Activated CD8-positive, alpha-beta memory T cell treated with anti-CD3 and anti-CD28 coated beads for 48 hours (primary cell): Measurements from ENCODE around the gene SLC2A5.

Experiments used
- DNase-seq, 3 experiments: peaks; one replicate each; pipeline ENCODE4 v3.0.0-alpha.2; 2020; ENCODE audit warnings: low read depth in 2 of 3, low spot score in 2 of 3

Gene SLC2A5

DNA sequence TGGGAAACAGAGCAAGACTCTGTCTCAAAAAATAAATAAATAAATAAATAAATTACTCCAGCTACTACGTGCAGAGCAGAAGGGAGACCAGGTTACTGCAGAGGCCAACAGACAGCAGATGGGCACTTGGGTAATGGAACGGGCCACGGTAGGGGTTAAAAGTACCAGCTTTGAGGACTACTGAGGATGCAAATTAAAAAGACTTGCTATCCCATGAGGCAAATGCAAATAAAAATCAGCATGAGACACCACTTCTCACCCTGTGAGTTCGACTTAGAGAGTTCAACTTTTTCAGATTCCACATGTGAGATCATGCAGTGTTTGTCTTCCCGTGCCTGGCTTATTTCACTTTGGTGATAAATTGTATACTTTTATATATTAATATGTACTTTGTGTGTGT lies 6.6 kb downstream of the SLC2A5 start:
- no peak for DNase-seq

DNA sequence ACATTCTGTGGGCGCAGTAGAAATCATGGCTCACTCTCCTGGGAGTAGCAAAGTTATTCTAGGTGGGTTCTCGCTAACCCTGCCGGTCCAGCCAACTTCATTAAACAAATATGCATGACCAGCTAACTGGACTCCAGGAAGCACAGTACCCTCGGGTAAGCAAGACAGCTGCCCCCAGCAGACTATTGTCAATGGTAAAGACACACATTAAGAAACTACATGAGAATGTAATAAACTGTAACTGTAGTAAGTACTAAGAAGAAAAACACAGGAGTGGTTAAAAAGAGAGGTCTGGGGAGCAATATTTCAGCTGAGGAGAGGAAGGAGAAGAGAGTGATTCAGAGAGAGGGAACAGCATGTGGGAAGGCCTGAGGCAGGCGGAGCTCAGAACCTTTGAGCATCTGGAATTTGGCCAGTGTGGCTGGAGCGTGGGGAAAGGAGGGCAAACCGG lies 7.4 kb downstream of the SLC2A5 start:
- no peak for DNase-seq

DNA sequence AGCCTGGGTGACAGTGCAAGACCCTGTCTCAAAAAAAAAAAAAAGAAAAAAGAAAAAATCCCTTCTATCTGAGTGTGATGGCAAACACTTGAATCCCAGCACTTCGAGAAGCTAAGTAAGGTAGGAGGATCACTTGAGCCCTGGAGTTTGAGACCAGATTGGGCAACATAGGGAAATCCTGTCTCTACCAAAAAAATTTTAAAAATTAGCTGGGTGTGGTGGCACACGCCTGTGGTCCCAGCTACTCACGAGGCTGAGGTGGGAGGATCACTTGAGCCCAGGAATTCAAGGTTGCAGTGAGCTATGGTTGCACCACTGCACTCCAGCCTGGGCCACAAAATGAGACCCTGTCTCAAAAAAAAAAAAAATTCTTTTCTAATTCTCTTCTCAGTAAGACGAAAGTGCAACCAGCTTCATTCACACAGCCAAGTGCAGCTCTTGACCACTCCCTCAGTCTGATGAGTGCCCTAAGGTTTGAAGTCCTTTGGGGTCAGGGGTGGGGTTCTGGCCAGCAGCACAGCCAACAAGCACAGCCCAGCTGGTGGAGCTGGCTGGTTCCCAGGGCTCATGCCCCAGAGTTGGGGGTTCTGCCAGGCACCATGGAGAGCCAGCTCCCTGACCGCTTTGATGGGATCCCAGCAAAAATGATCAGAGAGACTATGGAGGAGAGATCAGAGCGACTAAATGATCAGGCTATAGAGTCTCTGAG lies 8.0 kb downstream of the SLC2A5 start:
- DNase-seq = no peak

DNA sequence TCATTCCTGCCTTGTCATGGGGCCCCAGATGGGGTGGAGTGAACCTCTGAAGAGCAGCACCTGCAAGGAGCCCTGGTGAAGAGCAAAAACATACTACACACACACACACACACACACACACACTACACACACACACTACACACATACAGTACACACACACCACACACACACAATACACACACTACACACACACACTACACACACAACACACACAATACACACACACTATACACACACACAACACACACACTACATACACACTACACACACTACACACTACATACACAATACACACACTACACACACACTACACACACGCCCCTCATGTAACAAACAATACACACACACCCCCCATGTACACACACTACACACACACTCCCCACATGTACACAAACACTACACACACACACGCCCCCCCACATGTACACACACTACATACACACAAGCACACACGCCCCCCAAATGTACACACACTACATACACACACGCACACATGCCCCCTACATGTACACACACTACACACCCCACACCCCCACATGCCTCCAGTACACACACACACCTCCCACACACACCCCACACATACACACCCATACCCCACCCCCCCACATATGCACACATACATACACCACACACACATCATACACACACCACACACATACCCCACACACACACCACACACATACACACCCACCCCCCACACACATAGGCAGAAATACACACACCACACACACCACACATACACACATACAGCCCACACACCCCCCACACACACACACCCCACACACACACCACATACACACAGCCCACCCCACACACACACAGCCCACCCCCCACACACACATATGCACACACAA lies 9.3 kb downstream of the SLC2A5 start:
- DNase-seq = no peak

DNA sequence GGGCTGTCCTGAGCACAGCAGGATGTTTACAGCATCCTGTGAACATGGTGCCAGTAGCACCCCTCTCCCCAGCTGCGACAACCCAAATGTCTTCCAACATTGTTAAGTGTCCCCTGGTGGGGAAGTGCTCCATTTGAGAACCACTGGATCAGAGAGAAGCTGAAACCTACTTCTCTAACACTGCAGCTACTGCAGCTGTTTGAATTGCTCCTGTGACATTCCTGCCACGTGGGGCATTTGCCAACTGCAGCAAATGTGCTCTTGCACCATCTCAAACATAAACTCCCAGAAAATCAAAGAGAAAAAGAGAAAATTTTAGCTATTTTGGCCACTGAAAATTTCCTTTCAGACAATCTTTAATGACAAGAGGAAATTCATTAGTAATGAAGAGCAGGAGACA lies 11.0 kb downstream of the SLC2A5 start:
- no peak for DNase-seq

DNA sequence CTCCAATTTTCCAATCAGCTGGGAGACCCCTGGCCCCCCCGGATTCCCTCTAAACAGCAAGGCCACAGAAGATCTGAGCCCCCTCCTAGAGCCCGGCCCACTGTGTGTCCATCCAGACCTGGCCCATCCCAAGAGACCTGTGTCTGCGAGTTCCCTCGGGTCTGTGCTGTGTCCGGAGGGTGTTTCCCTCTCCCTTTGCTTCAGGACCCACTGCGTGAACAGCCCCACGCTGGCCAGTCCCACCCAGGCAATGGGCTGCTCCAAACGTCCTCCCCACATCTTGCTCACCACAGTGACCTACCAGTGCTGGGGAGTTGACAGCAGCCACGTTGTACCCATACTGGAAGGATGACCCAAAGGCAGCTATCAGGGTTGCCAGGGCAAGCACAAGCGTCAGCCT lies 11.6 kb downstream of the SLC2A5 start:
- DNase-seq = no peak

DNA sequence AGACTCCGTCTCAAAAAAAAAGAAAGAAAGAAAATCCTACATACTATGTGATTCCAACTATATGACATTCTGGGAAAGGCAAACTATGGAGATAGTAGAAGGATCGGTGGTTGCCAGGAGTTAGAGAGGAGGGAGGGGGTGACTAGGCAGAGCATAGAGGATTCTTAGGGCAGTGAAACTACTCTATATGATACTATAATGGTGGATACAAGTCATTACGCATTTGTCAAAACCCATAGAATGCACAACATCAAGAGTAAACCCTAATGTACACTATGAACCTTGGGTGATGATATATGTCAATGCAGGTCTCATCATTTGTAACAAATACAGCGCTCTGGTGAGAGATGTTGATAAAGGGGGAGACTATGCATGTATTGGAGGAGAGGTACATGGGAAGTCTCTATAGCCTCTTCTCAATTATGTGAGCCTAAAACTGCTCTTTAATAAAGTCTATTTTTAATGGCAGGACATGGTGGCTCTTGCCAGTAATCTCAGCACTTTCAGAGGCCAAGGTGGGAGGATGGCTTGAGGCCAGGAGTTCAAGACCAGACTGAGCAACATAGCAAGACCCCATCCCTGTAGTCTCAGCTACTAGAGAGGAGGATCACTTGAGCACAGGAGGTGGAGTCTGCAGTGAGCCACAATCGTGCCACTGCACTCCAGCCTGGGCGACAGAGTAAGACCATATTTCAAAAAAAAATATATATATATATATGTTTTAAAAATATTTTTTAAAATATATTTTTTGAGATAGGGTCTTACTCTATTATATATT lies 17.0 kb downstream of the SLC2A5 start:
- DNase-seq = no peak

DNA sequence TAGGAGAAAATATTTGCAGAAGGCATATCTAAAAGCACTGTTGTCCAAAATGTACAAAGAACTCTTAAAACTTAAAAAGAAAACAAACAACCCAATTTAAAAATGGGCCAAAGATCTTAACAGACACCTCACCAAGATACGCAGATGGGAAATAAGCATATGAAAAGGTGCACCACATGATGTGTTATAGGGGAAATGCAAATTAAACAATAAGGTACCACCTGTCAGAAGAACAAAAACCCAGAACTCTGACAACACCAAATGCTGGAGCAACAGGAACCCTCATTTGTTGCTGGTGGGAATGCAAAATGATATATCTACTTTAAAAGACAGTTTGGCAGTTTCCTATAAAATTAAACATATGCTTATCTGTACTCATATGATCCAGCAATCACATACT lies 18.1 kb downstream of the SLC2A5 start:
- DNase-seq = no peak

DNA sequence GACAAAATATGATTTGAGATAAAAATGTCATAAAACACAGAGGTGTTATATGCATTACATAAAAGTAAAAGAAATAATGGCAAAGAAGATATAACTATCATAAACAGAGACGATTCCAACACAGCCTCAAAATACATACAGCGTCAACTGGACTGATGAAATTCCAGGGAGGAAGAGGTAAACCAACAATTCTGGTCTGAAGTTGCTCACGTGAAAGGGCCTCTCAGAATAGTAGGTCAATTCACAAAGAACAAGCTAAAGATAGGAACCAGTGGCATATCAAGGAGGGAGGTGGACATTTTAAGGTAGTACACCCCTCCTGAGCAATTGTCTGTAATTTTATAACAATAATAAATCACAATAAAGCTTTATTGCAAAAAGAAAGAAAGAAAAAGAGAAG lies 18.6 kb downstream of the SLC2A5 start:
- DNase-seq = no peak

DNA sequence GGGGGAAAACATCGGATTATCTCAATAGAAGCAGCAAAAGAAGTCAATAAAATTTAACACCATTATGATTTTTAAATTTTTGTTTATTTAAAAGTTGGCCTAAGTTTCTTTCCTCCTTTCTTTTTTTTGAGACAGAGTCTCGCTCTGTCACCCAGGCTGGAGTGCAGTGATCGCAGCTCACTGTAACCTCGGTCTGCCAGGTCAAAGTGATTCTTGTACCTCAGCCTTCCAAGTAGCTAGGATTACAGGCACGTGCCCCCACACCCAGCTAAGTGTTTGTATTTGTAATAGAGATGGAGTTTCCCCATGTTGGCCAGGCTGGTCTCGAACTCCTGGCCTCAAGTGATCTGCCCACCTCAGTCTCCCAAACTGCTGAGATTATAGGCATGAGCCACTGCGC lies 20.9 kb downstream of the SLC2A5 start:
- no peak for DNase-seq

DNA sequence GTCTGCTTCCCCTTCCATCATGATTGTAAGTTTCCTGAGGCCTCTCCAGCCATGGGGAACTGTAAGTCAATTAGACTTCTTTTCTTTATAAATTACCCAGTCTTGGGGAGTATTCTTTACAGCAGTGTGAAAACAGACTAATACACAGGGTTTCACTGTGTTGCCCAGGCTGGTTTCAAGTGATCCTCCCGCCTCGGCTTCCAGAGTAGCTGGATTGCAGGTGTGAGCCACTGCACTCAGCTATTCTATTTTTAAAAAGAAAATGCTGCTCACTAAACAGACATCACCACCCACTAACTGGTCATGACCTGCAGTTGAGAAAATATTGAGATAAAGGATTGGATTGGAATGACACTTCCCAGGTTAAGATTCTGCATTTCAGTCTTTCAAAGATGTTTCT lies 22.4 kb downstream of the SLC2A5 start:
- DNase-seq = no peak

DNA sequence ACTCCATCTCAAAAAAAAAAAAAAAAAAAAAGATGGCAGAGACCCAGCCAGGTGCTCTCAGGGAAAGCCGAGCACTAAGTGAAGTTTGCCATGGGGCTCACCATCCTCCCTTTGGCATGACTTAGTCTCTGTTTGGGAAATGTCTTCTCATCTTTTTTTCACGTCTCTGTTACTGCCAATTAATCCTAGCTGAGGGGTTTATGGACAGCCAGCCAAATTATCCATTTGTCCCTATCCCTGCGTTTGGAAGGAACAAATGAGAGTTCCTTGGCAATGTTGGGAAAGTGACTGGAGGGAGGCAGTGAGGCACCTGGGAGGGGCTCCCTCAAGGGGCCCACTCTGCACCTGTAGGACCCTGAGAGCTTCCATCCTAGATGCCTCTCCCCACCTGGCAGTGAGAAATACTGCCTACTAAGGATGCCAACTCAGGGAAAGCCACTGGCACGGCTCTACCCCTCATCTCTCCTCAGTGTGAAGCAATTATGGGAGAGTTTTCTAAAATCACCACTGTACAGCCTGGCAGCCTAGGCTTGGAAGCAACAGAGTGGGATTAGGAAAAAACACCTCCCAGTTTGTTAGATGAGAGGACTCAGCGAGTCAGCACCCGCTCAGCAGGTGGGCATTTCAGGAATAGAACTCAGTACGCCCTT lies 23.4 kb downstream of the SLC2A5 start:
- DNase-seq = no peak

DNA sequence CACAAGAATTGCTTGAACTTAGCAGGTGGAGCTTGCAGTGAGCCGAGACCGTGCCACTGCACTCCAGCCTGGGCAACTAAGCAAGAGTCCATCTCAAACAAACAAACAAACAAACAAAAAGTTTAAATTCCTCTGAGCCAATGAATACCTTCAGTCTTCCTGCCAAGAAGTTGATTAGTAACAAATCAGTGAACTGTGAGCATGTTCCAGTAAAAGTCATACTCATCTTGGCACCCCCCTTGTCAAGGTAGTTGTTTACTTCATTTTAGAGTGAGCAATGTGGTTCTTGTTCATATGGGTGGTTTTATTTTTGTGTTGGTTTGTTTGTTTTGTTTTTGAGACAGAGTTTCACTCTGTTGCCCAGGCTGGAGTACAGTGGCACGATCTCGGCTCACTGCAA lies 25.2 kb downstream of the SLC2A5 start:
- no peak for DNase-seq

DNA sequence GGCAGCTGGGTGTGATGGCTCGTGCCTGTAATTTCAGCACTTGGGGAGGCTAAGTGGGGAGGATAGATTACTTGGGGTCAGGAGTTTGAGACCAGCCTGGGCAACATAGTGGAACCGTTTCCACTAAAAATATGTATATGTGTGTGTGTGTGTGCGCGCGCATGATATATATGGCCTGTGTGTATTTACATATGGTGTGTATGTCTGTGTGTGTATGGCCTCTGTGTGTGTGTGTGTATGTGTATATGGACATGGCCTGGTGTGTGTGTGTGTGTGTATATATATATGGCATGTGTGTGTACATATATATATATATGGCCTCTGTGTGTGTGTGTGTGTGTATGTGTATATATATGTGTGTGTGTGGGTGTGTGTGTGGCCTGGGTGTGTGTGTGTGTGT lies 27.2 kb downstream of the SLC2A5 start:
- DNase-seq = no peak

DNA sequence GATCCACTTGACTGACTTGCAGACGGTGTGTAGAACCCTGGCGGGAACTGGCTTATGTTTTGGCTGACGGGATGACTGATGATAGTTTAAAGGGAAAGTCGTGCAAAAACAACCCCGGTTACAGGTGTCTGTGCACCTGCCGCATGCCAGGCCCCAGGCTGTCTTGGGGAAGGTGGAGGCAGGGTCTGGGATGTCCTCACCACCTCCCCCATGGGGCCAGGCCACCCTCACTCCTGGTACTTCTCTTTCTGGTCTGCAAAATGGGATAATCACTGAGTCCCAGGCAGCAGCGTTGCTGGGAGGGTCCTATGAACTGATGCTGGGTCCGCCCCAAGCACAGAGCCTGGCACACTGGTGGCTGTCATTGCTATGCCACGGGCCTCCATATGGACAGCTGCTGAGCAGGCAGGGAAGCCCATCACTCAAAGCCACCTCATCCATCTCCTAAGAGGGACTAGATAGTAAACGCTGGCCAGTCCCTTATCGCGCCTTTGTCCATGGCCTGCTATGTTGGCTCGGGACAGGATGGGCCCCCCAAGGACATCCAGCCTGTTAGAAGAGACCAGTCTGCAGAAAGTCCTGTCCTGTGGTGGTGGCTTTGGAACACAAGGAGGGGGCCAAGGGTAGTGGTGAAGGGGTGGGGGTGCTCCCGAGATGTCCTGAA lies 28.2 kb downstream of the SLC2A5 start:
- DNase-seq = no peak

DNA sequence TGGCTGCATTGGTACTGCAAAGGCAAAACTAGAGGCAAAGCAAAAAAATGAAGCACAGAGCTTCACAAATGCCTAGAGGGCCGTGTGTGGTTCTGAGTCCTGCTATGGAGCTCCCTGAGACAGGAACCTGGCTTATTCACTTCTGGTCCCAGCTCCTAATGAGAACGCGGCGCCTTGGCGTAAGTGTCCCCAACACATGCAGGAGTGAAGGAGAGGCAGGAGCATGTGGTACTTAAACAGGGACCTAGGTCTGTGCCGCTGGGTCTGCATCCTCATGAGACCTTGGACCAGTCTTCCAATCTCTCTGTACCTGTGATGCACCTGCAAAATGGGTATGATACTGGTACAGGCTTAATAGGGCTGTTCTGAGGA lies 28.8 kb downstream of the SLC2A5 start:
- no peak for DNase-seq

DNA sequence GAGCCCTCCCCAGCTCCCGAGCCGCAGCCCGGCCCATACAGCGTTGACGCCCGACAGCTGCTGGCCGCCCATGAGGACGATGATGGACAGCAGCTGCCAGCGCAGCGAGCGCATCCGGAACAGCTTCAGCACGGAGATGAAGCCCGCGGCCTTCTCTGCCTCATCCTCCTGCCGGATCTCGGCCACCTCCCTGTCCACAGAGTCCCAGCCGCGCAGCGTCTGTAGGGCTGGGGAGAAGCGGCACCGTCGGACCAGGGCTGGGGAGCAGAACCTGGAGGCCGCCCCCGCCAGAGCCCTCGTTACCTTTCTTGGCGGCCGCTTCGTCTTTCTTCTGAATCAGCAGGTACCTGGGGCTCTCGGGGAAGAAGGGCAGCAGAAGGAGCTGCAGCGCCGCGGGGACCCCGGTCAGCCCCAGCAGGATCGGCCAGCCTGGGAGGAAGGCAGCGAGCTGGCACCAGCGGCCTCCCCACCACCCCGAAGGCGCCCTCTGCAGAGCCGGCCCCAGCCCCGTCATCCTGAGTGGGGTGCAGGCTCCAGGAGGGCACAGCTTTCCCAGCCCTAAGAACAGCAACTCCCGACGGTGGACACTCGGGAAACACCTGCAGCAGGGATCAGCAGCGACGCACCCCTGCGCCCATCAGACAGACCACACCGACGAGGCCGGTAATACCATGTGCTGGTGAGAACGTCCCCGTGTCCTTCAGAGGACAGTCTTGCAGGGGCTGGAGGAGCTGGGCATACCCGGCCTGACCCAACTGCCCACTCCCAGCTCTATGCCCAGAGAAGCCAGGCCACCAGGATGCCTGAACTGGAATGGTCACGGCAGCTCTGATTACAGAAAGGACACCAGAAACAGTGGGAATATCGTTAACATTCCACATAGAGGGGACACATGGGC lies 29.4 kb downstream of the SLC2A5 start:
- DNase-seq = no peak

DNA sequence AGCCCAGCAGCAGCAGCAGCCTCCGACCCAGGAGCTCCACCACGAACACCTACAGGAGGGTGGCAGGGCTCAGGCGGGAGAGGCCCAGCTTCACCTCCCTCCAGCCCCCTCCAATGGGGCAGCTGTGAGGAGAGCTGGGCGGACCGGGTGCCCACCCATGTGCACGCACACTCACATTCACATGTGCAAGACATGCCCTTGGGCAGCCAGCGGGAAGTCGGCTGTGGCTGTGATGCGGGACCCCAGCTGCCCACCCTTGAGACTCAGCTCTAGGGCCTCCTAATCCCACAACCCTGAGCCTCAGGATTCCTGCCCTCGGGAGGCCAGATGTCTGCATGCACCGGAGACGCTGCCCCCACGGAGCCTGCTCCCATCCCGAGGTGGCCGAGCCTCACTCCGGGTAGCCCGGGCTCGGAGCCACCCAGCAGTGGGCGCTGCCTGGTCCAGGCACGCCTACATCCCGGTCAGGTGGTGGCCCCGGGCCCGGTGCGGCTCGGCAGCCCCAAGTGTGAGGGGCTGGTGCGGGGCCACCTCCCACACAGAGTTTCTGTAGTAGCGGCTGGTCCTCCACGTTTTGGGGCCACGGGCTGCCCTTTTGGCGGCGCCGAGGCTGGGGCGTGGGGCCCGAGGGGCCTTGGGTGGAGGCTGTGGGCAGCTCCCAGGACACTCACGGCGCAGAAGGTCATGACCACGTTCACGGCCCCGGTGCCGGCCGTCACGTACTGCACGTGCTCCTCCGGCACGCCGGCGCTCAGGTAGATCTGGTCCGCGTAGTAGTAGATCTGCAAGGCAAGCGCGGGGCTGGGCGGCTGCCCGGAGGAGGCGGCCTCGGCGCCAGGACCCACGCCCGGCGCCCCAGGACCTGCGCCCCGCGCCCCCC lies 30.3 kb downstream of the SLC2A5 start:
- DNase-seq = no peak

DNA sequence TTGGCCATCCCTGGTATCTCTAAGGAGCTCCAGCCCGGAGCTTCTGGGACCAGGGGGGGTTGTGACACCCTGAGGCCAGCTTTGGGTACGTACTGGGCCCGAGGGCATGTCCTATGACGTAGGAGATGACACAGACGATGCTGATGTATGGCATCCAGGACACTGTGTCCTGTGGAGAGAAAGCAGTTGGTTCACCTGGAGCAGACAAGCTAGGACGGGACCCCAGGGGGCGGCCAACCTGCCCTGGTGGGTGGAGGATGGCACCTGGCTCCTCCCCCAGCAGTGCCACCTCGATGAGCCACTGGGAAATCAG lies 31.1 kb downstream of the SLC2A5 start:
- DNase-seq = no peak
